ENCODE results near the gene LPCAT1.

- TF ChIP-seq POLR2A (IDR thresholded peaks at IDR 0.05; ENCODE audit: low read length) (no peak), GATA1 (IDR thresholded peaks at IDR 0.05; ENCODE audit: low read depth, low read length) (no peak)
Measured at GRCh38 chr5:1568201-1568979, 44.6 kb upstream of the LPCAT1 start.
